ENCODE measurements around the gene ZNF219. TPM values are rescaled to one million over a fixed set of nuclear protein-coding genes. Genes with fewer than 3 reads are reported as not detected.

The ZNF219 gene
- total and polyA plus RNA-seq, 2 of the 13 experiments (the other 11 are each of a cell fraction or from before 2014, with no cell fraction given): 34.5 to 36.6 TPM

- TF ChIP-seq ZNF609 (CRISPR knock-in tag; IDR thresholded peaks at IDR 0.05; ENCODE audit: borderline replicate concordance) (no peak; the same call in 1 of the 2 replicates), HNF4G (IDR thresholded peaks at IDR 0.05; ENCODE audit: borderline replicate concordance, low read depth, low read length) (no peak), HNF4G (CRISPR knock-in tag; IDR thresholded peaks at IDR 0.05; ENCODE audit: borderline replicate concordance, low read depth) (no peak), FIP1L1 (IDR thresholded peaks at IDR 0.05; ENCODE audit: borderline replicate concordance, insufficient read depth, low read depth, low read length) (no peak), HCFC1 (IDR thresholded peaks at IDR 0.05; ENCODE audit: low read depth, low read length) (no peak), ZMAT5 (CRISPR knock-in tag; IDR thresholded peaks at IDR 0.05; ENCODE audit: borderline replicate concordance, low read depth) (no peak), PRDM10 (CRISPR knock-in tag; IDR thresholded peaks at IDR 0.05; ENCODE audit: low read depth) (peak; percentile 34; the same call in 1 of the 2 replicates), ZNF766 (CRISPR knock-in tag; IDR thresholded peaks at IDR 0.05; ENCODE audit: borderline replicate concordance) (no peak), TRIM24 (CRISPR knock-in tag; IDR thresholded peaks at IDR 0.05) (no peak), SOX13 (IDR thresholded peaks at IDR 0.05) (no peak), SOX13 (CRISPR knock-in tag; conservative IDR thresholded peaks at IDR 0.05 in 1 of 2, IDR thresholded peaks at IDR 0.05 in 1 of 2) (no peak; a peak in 1 of 4 replicates), CENPT (CRISPR knock-in tag; IDR thresholded peaks at IDR 0.05; ENCODE audit: low read depth) (no peak), HNRNPL (IDR thresholded peaks at IDR 0.05; ENCODE audit: low read depth, low read length) (no peak), PAXIP1 (CRISPR knock-in tag; conservative IDR thresholded peaks at IDR 0.05) (0 out of 2 replicates have a peak, but pooled peaks have one; percentile 23)
Measured at GRCh38 chr14:21098076-21098891, at the start of gene ZNF219 (continued).

Measured in HepG2 (cell line).